Smooth muscle cell of the brain vasculature (primary cell): ENCODE data around the gene NIPA2.

Source experiments
- DNase-seq: peaks from one replicate; pipeline ENCODE4 v3.0.0-alpha.2; 2012; ENCODE audit warnings: low read depth, low spot score

NIPA2 gene

GRCh38 chr15:22839046-22839695, 705 bp downstream of the NIPA2 start:
- no peak for DNase-seq

GRCh38 chr15:22844421-22845288, 6.2 kb downstream of the NIPA2 start:
- DNase-seq = no peak

GRCh38 chr15:22845289-22845900, 6.9 kb downstream of the NIPA2 start:
- DNase-seq = no peak

- no peak for DNase-seq
These were observed 7.6 kb downstream of the NIPA2 start for GRCh38 chr15:22846073-22846472.

- no peak for DNase-seq
These were observed 11.6 kb downstream of the NIPA2 start for GRCh38 chr15:22850055-22850454.

GRCh38 chr15:22851513-22851912, 13.0 kb downstream of the NIPA2 start:
- DNase-seq = no peak

- DNase-seq = no peak
These were observed 17.3 kb downstream of the NIPA2 start for GRCh38 chr15:22855791-22856190.

GRCh38 chr15:22856659-22857058, 18.2 kb downstream of the NIPA2 start:
- DNase-seq = no peak

- no peak for DNase-seq
These were observed 22.7 kb downstream of the NIPA2 start for GRCh38 chr15:22861161-22861560.

GRCh38 chr15:22863356-22863755, 24.9 kb downstream of the NIPA2 start:
- DNase-seq = no peak

- no peak for DNase-seq
These were observed 27.6 kb downstream of the NIPA2 start for GRCh38 chr15:22866079-22866478.

- no peak for DNase-seq
These were observed 29.4 kb downstream of the NIPA2 start for GRCh38 chr15:22867886-22868285.

- DNase-seq = no peak
These were observed 30.0 kb downstream of the NIPA2 start for GRCh38 chr15:22868495-22868894.

GRCh38 chr15:22868928-22869327, 30.5 kb downstream of the NIPA2 start:
- DNase-seq = no peak

- no peak for DNase-seq
These were observed 31.4 kb downstream of the NIPA2 start for GRCh38 chr15:22869856-22870255.

GRCh38 chr15:22870865-22871264, 32.4 kb downstream of the NIPA2 start:
- DNase-seq = no peak

GRCh38 chr15:22871481-22872086, 33.1 kb downstream of the NIPA2 start:
- no peak for DNase-seq

- DNase-seq = peak; percentile 51
These were observed 34.7 kb downstream of the NIPA2 start for GRCh38 chr15:22872936-22873701.

GRCh38 chr15:22873841-22874240, 35.4 kb downstream of the NIPA2 start:
- DNase-seq = no peak

- no peak for DNase-seq
These were observed 35.8 kb downstream of the NIPA2 start for GRCh38 chr15:22874256-22874655.

- DNase-seq = no peak
These were observed 36.5 kb downstream of the NIPA2 start for GRCh38 chr15:22874966-22875365.
